Putamen (tissue), 1 donor: ENCODE measurements around the gene TTL.
"Not testable (repeated sequence)": the region's sequence is repeated elsewhere in the genome, so short reads cannot be mapped to it uniquely, and the experiment has no call there.

Experiments used
- DNase-seq: peaks from one replicate; pipeline ENCODE4 v3.0.0-alpha.2; 2016; ENCODE audit warnings: low spot score

TTL gene

DNA sequence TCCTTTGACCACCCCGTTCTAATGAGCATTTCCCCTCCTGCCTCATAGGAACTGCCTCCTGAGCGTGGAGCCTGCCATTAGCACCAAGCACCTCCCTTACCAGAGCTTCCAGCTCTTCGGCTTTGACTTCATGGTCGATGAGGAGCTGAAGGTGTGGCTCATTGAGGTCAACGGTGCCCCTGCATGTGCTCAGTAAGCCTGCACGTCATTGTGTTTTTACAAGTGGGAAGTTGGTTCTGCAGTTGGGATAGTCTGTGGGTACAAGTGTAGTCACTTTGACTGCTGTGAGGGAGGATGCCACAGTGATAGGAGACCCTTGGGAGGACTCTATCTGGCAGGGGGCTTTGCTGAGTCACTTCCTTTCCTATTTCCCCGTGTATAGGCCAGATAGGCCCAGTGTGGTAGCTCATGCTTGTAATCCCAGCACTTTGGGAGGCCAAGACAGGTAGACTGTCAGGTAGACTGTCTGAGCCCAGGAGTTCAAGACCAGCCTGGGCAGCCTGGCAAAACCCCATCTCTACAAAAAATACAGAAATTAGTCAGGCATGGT is 38.4 kb downstream of the TTL start:
- no peak for DNase-seq

DNA sequence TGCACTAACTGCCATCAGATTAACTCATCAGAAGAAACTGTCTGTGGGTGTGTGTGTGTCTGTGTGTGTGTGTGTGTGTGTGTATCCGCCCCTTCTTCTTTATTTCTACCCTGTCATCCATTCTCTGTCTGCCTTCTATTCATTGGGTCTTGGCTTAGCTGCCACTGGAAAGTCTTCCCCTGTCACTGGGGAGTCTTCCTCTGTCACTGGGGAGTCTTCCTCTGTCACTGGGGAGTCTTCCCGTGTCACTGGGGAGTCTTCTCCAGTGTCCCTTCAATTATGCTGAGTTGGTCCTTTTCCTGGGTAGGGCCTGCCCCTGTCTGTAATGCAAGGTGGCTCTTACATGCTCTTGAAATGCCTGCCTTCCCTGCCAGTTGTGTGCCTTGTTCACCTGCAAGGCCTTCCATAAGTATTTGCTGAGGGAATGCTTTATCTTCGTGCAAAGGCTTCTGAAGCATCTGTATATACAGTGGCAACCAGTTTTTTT is 41.4 kb downstream of the TTL start:
- DNase-seq, result no peak

DNA sequence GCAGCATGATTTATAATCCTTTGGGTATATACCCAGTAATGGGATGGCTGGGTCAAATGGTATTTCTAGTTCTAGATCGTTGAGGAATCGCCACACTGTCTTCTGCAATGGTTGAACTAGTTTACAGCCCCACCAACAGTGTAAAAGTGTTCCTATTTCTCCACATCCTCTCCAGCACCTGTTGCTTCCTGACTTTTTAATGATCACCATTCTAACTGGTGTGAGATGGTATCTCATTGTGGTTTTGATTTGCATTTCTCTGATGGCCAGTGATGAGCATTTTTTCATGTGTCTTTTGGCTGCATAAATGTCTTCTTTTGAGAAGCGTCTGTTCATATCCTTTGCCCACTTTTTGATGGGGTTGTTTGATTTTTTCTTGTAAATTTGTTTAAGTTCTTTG is 42.3 kb downstream of the TTL start:
- DNase-seq, result not testable (repeated sequence)

DNA sequence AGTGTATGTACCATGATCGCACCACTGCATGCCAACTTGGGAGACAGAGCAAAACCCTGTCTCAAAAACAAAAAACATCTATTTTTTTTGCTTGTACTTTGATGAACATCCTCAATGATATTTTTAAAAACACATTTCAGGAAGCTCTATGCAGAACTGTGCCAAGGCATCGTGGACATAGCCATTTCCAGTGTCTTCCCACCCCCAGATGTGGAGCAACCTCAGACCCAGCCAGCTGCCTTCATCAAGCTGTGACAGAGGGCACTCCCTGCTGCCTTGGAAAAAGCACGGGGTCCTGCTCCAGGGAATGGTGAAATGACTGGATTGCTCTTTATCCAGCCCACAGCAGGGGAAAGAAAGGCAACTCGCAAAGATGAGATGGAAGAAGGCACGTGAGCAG is 46.6 kb downstream of the TTL start:
- no peak for DNase-seq

DNA sequence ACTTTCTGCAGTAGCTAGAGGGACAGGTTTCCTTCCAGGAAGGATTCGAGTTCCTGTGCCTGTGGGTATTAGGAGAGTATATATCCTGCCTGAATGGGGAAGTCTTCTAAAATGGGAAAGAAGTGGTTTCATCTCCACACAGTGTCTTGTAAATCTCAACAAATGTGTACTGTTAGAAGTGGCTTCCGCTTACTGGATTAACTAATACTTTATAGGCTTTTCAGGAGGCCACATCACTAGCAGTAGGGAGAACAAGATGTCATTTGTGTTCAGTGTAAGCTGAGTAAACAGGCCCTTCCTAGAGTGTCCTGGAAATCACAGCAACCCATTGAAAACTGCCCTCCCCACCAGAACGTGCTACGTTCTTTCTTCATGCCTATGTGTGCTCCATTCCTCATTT is 47.8 kb downstream of the TTL start:
- peak; percentile 24 for DNase-seq

DNA sequence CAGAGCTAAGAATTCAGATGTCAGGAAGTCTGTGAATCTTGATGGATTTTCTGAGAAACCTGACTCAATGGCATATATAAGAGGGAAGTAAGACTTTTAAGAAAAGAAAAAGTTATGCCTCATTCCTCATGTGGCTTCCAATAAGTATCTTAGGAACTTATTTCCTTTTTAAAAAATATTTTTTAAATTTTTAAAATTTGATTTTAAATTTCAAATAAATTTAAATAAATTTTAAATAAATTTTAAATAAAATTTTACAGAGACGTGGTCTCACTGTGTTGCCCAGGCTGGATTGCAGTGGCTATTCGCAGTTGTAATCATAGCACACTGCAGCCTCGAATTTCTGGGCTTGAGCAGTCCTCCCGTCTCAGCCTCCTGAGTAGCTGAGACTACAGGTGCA is 48.8 kb downstream of the TTL start:
- no peak for DNase-seq

GRCh38 chr2:112534826-112535225 is 52.9 kb downstream of the TTL start:
- DNase-seq, result no peak

DNA sequence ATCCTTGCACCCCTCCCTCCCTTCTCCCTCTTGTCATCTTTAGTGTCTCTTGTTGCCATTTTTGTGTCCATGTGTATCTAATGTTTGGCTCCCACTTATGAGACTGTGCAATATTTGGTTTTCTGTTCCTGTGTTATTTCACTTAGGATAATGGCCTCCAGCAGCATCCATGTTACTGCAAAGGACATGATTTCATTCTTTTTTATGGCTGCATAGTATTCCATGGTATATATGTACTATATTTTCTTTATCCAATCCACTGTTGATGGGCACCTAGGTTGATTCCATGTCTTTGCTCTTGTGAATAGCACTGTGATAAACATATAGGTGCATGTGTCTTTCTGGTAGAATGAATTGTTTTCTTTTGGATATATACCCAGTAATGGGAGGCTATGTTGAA is 54.7 kb downstream of the TTL start:
- not testable (repeated sequence) for DNase-seq

GRCh38 chr2:112539306-112539705 is 57.4 kb downstream of the TTL start:
- DNase-seq, result no peak

DNA sequence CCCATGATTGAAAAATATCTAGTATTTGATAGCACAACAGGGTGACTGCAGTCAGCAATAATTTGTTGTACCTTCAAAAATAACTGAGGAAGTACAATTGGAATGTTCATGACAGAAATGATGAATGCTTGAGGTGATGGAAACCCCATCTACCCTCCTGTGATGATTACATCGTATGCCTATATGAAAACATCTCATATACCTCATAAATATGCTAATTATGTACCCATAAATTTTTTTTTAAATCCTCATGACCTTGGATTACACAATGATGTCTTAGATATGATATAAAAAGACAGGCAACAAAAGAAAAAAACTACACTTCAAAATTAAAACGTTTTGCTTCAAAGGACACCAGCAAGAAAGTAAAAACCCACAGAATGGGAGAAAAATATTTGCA is 59.0 kb downstream of the TTL start:
- DNase-seq, result no peak

DNA sequence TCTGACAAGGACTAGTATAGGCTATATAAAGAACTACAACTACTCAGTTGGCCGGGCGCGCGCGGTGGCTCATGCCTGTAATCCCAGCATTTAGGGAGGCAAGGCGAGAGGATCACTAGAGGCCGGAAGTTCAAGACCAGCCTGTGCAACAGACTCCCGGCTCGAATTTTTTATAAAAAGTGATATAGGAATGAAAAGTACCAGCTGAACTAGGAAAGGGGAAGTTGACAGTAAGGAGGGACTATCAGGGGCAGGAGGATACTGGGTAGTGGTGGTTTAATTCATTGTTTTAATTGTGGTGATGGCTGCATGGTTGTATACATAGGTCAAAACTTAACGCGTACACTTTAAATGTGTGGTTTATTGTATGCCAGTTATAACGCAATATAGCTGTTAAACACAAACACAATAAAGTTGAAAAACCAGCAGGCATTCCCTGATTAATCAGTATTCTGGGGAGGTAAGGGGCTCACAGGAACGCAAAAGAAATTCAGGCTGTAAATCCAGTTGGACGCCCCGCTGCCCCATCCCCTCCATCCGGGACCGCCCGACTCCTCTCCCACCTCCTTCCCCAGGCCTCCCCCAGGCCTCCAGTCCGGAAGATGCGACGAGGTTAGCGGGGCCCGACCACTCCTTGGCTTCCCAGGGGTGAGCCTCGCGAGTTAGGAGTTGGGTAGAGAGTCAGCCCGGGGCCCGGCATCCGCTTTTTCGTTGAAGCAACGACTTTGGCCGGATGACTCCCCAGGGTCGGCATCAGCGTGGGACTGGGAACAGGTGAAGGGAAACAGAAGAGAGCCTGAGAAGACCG is 59.6 kb downstream of the TTL start:
- DNase-seq, result peak; percentile 90

GRCh38 chr2:112542123-112542983 is 60.4 kb downstream of the TTL start, which contains the start of gene POLR1B:
TSS of gene POLR1B (plus strand) at chr2:112542465. CDS start at chr2:112542495, 30 bp downstream.
- peak; percentile 13 for DNase-seq

- DNase-seq, result peak; percentile 16
Measured at GRCh38 chr2:112542984-112543661, 61.2 kb downstream of the TTL start.

DNA sequence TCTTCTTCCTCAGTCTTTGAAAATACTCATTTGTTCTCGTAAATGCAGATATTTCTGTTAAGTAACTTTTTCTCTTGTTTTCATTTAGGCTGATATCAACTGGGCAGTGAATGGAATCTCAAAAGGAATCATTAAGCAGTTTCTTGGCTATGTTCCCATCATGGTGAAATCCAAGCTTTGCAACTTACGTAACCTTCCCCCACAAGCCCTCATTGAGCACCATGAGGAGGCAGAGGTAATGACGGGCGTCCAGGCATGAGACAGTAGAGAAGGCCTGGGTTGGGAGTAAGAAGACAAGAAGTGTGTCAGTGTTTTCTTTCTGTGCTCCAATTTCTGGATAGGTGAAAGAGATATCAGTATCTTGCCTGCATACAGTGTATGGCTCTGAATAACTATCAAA is 65.4 kb downstream of the TTL start:
- DNase-seq, result peak; percentile 47

DNA sequence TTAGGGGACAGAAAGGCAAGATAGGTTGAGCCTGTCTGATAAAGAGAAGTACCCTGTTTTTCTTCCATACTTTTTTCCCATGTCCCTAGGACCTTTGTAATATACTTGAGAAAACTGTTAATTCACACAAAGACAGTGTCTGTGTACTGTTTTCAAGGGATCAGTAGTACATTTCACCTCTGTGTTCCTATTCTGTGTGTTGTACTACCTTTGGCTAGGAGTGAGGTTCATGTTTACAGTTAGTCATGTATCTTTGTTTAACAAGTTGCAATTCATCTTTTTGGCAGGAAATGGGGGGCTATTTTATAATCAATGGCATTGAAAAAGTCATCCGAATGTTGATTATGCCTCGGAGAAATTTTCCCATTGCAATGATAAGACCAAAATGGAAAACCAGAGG is 67.0 kb downstream of the TTL start:
- no peak for DNase-seq

GRCh38 chr2:112566104-112566503 is 84.1 kb downstream of the TTL start:
- DNase-seq, result no peak

DNA sequence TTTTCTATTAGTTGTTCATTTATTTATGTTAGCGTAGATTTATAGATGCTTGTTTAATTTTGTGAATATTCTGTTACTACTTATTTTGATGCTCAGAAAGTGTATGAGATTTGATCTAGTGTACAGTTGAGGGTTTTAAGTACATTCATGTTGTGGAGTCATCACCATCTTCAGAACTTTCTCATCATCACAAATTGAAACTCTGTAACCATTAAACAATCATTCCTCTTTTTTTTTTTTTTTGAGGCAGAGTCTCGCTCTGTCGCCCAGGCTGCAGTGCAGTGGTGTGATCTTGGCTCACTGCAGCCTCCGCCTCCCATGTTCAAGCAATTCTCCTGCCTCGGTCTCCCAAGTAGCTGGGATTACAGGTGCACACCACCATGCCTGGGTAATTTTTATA is 84.6 kb downstream of the TTL start:
- DNase-seq, result not testable (repeated sequence)

DNA sequence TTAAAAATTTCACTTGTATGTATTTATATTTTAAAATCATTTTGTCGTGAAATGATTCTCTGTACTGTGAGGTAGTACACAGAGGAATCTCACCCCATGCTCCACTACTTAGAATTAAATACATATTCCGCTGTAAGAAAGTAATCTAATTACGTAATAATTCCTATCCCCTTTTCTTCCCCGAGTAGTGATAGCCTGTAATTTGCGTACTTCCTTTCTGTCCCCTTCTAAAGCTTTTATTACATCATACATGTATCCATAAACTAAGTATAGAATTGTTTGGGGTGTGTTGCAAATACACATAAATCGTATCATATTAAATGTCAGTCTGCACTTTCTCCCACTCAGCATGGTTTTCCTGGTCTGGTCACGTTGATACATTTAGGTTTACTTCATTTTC is 90.0 kb downstream of the TTL start:
- DNase-seq, result no peak

GRCh38 chr2:112577756-112578155 is 95.8 kb downstream of the TTL start:
- no peak for DNase-seq

DNA sequence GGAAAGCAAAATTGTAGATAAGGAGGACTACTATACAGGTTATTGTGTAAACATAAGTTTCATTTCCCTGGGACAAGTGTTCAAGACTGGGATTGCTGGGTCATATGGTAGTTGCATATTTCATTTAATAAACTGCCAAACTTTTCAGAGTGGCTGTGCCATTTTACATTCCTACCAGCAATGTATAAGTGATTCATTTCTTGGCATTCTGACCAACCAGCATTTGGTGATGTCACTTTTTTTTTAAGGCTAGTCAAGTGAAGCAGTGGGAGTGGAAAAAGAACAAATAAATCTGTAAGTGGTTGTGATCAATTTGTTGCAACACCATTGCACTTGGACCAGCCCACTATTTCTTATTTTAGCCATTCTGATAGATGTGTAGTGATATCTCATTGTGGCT is 97.3 kb downstream of the TTL start:
- DNase-seq, result no peak

GRCh38 chr2:112580084-112580483 is 98.1 kb downstream of the TTL start:
- no peak for DNase-seq

- DNase-seq, result peak; percentile 42
Measured at GRCh38 chr2:112582314-112582746, 100.4 kb downstream of the TTL start.
